GM12878 (cell line): ENCODE measurements around the gene CPLANE2. TPM values are rescaled to one million over a fixed set of nuclear protein-coding genes. Genes with fewer than 3 reads are reported as not detected.

ENCODE experiments used
- ATAC-seq: fragments of 200-7000 bp; cut with Tn5 transposase; 3 replicates; pipeline ENCODE4 v1.9.1; 2020; ENCODE audit warnings: mild to moderate bottlenecking, moderate library complexity
- BruUV-seq: library from RNA; stranded (reverse); fragments of 400-500 nt; replicated peaks from 2 replicates; lab custom pipeline; 2021; lab: Mats Ljungman, UMichigan
- CTCF ChIA-PET: fragments of 300-600 bp; sonication (Branson Sonifier 250); formaldehyde crosslinking; extraction: SDS; loops from one replicate; lab custom pipeline; 2021; ENCODE audit warnings: inconsistent platforms; lab: Yijun Ruan, JAX
- POLR2A ChIA-PET: fragments of 350-600 bp; formaldehyde crosslinking; extraction: SDS; loops from one replicate; lab custom pipeline; 2021; ENCODE audit warnings: inconsistent platforms; lab: Charles Lee
- RAD21 ChIA-PET: fragments of 300-600 bp; sonication (Branson Sonifier 250); formaldehyde crosslinking; loops from one replicate; lab custom pipeline; 2023; ENCODE audit warnings: antibody characterized with exemption; ENCODE audit not compliant: unreplicated experiment; lab: Charles Lee
- SMC1A ChIA-PET: fragments of 300-600 bp; sonication (Branson Sonifier 250); formaldehyde crosslinking; loops from one replicate; lab custom pipeline; 2023; ENCODE audit not compliant: unreplicated experiment, uncharacterized antibody; lab: Charles Lee
- DNase-seq: peaks from one replicate; pipeline ENCODE4 v3.0.0-alpha.2; 2011; ENCODE audit warnings: low read depth, low spot score
- FAIRE-seq: peaks from 3 replicates; lab custom pipeline; 2011; peaks lifted over from hg19 to GRCh38; lab: Jason Lieb, UNC
- H2AFZ ChIP-seq: 2 replicates; pipeline ENCODE4 v1.6.0; 2011; ENCODE audit warnings: low read depth, low read length, control low read depth; ENCODE audit not compliant: control insufficient read depth
- H3K27ac ChIP-seq: 2 replicates; pipeline ENCODE4 v1.5.1; 2011; ENCODE audit warnings: control low read depth; ENCODE audit not compliant: control insufficient read depth, insufficient read depth
- H3K27me3 ChIP-seq, 2 experiments: replicated peaks in 1 of 2; 2 replicates each; pipeline versions ENCODE4 v1.6.0 to v1.6.1; 2011; ENCODE audit warnings: low read length in 1 of 2; ENCODE audit not compliant: control insufficient read depth in 2 of 2, insufficient read depth in 2 of 2
- H3K36me3 ChIP-seq, 2 experiments: 2 replicates each; pipeline ENCODE4 v1.5.1; 2011; ENCODE audit warnings: low read length in 1 of 2; ENCODE audit not compliant: control insufficient read depth in 2 of 2, insufficient read depth in 2 of 2
- H3K4me1 ChIP-seq: 2 replicates; pipeline ENCODE4 v1.6.1; 2011; ENCODE audit warnings: mild to moderate bottlenecking, low read length, moderate library complexity, mixed read lengths; ENCODE audit not compliant: control insufficient read depth, insufficient read depth
- H3K4me2 ChIP-seq: 2 replicates; pipeline ENCODE4 v1.6.0; 2011; ENCODE audit warnings: control low read depth; ENCODE audit not compliant: control insufficient read depth, insufficient read depth
- H3K4me3 ChIP-seq: fragments of 200-600 bp; sonication (generic); 2 replicates; pipeline ENCODE4 v1.5.1; 2016
- H3K79me2 ChIP-seq: 2 replicates; pipeline ENCODE4 v1.6.0; 2011; ENCODE audit warnings: low read length; ENCODE audit not compliant: control insufficient read depth, insufficient read depth
- H3K9ac ChIP-seq: 2 replicates; pipeline ENCODE4 v1.8.0; 2011; ENCODE audit warnings: low read length, control low read depth, mixed read lengths; ENCODE audit not compliant: control insufficient read depth, insufficient read depth
- H3K9me3 ChIP-seq: replicated peaks from 3 replicates; pipeline ENCODE4 v1.5.1; 2011; ENCODE audit warnings: mild to moderate bottlenecking, low read length; ENCODE audit not compliant: control insufficient read depth, insufficient read depth
- H4K20me1 ChIP-seq: 2 replicates; pipeline ENCODE4 v1.6.0; 2011; ENCODE audit not compliant: control insufficient read depth, insufficient read depth
- ATF3 ChIP-seq: IDR thresholded peaks from 2 replicates; pipeline ENCODE4 v1.6.1; 2011; ENCODE audit warnings: low read depth, mild to moderate bottlenecking, low read length, moderate library complexity, borderline replicate concordance; ENCODE audit errors: extremely low read depth
- CUX1 ChIP-seq: IDR thresholded peaks from 2 replicates; pipeline ENCODE4 v1.6.1; 2012; ENCODE audit warnings: improper control_type of control experiment, low read depth, low read length; ENCODE audit not compliant: insufficient replicate concordance
- E4F1 ChIP-seq: fragments of 450-650 bp; IDR thresholded peaks from 2 replicates; pipeline ENCODE4 v1.6.1; 2018; ENCODE audit warnings: borderline replicate concordance, mild to moderate bottlenecking; ENCODE audit not compliant: partially characterized antibody
- EP300 ChIP-seq, 2 experiments: fragments of 150-350 bp in 1 of 2; IDR thresholded peaks; 2 replicates each; pipeline ENCODE4 v1.6.1; 2011 to 2012; ENCODE audit warnings: low read depth in 2 of 2, low read length in 2 of 2, borderline replicate concordance in 1 of 2, improper control_type of control experiment in 1 of 2, inconsistent platforms in 1 of 2; ENCODE audit not compliant: control insufficient read depth in 1 of 2
- IRF4 ChIP-seq: IDR thresholded peaks from 2 replicates; pipeline ENCODE4 v1.6.1; 2011; ENCODE audit warnings: low read depth, low read length
- NFXL1 ChIP-seq: fragments of 450-650 bp; IDR thresholded peaks from 2 replicates; pipeline ENCODE4 v1.6.1; 2017; ENCODE audit warnings: antibody characterized with exemption, mild to moderate bottlenecking, borderline replicate concordance
- NR2C1 ChIP-seq: fragments of 450-650 bp; IDR thresholded peaks from 2 replicates; pipeline ENCODE4 v1.6.1; 2017; ENCODE audit warnings: antibody characterized with exemption, mild to moderate bottlenecking, moderate library complexity
- RELB ChIP-seq: fragments of 450-650 bp; IDR thresholded peaks from 2 replicates; pipeline ENCODE4 v1.6.1; 2017; ENCODE audit warnings: low read depth, mild to moderate bottlenecking, moderate library complexity
- SIN3A ChIP-seq: IDR thresholded peaks from 2 replicates; pipeline ENCODE4 v1.6.1; 2012; ENCODE audit warnings: low read depth, low read length, improper control_type of control experiment
- SUZ12 ChIP-seq: fragments of 200-600 bp; sonication (generic); IDR thresholded peaks from one replicate; pipeline ENCODE4 v1.6.1; 2018; ENCODE audit warnings: antibody characterized with exemption, mild to moderate bottlenecking; ENCODE audit not compliant: unreplicated experiment
- ZNF24 ChIP-seq: fragments of 450-650 bp; IDR thresholded peaks from 2 replicates; pipeline ENCODE4 v1.6.1; 2017; ENCODE audit warnings: antibody characterized with exemption, mild to moderate bottlenecking
- WGBS: methylation state at CpG from one replicate; pipeline ENCODE4 v1.1.6; 2016; ENCODE audit warnings: low lambda C conversion rate; ENCODE audit not compliant: insufficient replicate concordance, insufficient coverage; ENCODE audit errors: missing lambda C conversion rate; 5-methylcytosine and 5-hydroxymethylcytosine counted together
- in situ Hi-C: fragments of 300-500 bp; cut with MboI; formaldehyde crosslinking; loops from 9 replicates; pipeline ENCODE4 v1.14.3; 2018; ENCODE audit warnings: mixed read lengths
- intact Hi-C: fragments of 100-400 bp; cut with micrococcal nuclease; formaldehyde crosslinking; loops from one replicate; pipeline ENCODE4 v1.14.2; 2022; ENCODE audit not compliant: unreplicated experiment
- polyA plus RNA-seq, 11 experiments: library from polyadenylated mRNA; depleted of rRNA in 4 of 11; unstranded in 6 of 11; stranded (reverse) in 5 of 11; fragments of >200 nt; fragmentation: Nextera tagmentation in 4 of 11; fragmentation: Illumina TruSeq in 1 of 11; extraction: Ambion mirVana in 4 of 11; extraction: Trizol in 1 of 11; gene quantifications; 1 replicate in 1 of 11; 2 replicates in 10 of 11; pipeline versions ENCODE4 v1.2.1 to v1.2.3, GENCODE V29; 2011 to 2016; ENCODE audit warnings: inconsistent platforms in 2 of 11, missing spikeins in 2 of 11, low read depth in 1 of 11
- total RNA-seq, 4 experiments: library from RNA; depleted of rRNA in 3 of 4; stranded (reverse); fragments of >200 nt in 3 of 4; fragmentation: Illumina TruSeq in 1 of 4; extraction: Trizol in 1 of 4; gene quantifications; 2 replicates each; pipeline versions ENCODE4 v1.2.1 to v1.2.3, GENCODE V29; 2013 to 2021

CPLANE2 gene
- total and polyA plus RNA-seq, 10 of the 15 experiments (the other 5 are each of a cell fraction or from before 2014, with no cell fraction given): 0.09 to 4.5 (median 2.3) TPM; not detected in 1

- Histone ChIP-seq H4K20me1 (no peaks in the 10 kb centered on the region), H3K9ac (no peak overlapping the region), H2AFZ (no peak overlapping the region), H3K4me1 (peaks cover 17% of the 10 kb centered on the region), H3K9me3 (no peaks in the 10 kb centered on the region), H3K4me3 (no peak overlapping the region), H3K27me3 (no peaks in the 10 kb centered on the region), H3K36me3 (no peaks in the 10 kb centered on the region), H3K27ac (no peak overlapping the region), H3K4me2 (no peak overlapping the region), H3K79me2 (no peaks in the 10 kb centered on the region)
- RAD21 ChIA-PET: no interaction called here
- POLR2A ChIA-PET: no interaction called here
- in situ Hi-C loops: no loop called here
- SMC1A ChIA-PET: interaction anchor here (1.5 kb wide), 1 partner anchor 44 kb away, joined by 3 read pairs; no protein-coding TSS in a partner anchor
- intact Hi-C loops: no loop called here
- WGBS: 99% methylated on average over 8 of the region's 8 CpGs
- DNase-seq: no peak
- BruUV-seq: no TSS peak
- no peak for ATAC-seq
- no peak for FAIRE-seq
- CTCF ChIA-PET: no interaction called here
- no peak for TF ChIP-seq SIN3A
- no peak for TF ChIP-seq EP300 (IDR thresholded peaks at IDR 0.05; ENCODE audit: borderline replicate concordance in 1 of 2, control insufficient read depth in 1 of 2, low read depth in 2 of 2, low read length in 2 of 2)
- TF ChIP-seq ATF3: no peak
- no peak for TF ChIP-seq ZNF24
- TF ChIP-seq RELB: no peak
- TF ChIP-seq IRF4: no peak
- no peak for TF ChIP-seq CUX1
- TF ChIP-seq E4F1: no peak
- TF ChIP-seq SUZ12: no peak
- TF ChIP-seq NR2C1: no peak
- no peak for TF ChIP-seq NFXL1
These were observed 3.6 kb downstream of the CPLANE2 start for GRCh38 chr1:16233431-16233830.
